GM18870 (cell line): ENCODE measurements around the gene SH3BP4.

Experiments
- ATAC-seq: cut with Tn5 transposase; IDR thresholded peaks from one replicate; pipeline ENCODE4 v1.9.1; 2021; ENCODE audit warnings: moderate library complexity; ENCODE audit not compliant: unreplicated experiment

The SH3BP4 gene

GRCh38 chr2:235034265-235035118 is 82.7 kb downstream of the SH3BP4 start:
- no peak for ATAC-seq

- ATAC-seq: no peak
Observed at GRCh38 chr2:235037604-235038166, 85.9 kb downstream of the SH3BP4 start.

- no peak for ATAC-seq
Observed at GRCh38 chr2:235041221-235041917, 89.6 kb downstream of the SH3BP4 start.

DNA sequence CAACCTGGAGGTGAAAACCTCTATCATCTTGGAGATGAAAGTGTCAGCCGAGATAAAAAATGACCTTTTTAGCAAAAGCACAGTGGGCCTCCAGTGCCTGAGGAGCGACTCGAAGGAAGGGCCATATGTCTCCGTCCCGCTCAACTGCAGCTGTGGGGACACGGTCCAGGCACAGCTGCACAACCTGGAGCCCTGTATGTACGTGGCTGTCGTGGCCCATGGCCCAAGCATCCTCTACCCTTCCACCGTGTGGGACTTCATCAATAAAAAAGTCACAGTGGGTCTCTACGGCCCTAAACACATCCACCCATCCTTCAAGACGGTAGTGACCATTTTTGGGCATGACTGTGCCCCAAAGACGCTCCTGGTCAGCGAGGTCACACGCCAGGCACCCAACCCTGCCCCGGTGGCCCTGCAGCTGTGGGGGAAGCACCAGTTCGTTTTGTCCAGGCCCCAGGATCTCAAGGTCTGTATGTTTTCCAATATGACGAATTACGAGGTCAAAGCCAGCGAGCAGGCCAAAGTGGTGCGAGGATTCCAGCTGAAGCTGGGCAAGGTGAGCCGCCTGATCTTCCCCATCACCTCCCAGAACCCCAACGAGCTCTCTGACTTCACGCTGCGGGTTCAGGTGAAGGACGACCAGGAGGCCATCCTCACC is 90.2 kb downstream of the SH3BP4 start:
- ATAC-seq: no peak

DNA sequence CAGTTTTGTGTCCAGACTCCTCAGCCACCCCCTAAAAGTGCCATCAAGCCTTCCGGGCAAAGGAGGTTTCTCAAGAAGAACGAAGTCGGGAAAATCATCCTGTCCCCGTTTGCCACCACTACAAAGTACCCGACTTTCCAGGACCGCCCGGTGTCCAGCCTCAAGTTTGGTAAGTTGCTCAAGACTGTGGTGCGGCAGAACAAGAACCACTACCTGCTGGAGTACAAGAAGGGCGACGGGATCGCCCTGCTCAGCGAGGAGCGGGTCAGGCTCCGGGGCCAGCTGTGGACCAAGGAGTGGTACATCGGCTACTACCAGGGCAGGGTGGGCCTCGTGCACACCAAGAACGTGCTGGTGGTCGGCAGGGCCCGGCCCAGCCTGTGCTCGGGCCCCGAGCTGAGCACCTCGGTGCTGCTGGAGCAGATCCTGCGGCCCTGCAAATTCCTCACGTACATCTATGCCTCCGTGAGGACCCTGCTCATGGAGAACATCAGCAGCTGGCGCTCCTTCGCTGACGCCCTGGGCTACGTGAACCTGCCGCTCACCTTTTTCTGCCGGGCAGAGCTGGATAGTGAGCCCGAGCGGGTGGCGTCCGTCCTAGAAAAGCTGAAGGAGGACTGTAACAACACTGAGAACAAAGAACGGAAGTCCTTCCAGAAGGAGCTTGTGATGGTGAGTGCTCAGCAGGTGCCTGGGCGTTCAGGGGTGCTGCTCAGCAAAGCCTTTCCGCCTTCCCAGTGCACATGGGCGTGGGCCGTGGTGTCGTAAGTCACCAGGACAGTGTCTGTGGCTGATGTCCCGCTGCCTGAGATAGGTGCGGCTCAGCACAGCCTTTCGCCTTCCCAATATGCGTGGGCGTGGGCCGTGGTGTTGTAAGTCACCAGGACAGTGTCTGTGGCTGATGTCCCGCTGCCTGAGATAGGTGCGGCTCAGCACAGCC is 91.0 kb downstream of the SH3BP4 start:
- no peak for ATAC-seq

- no peak for ATAC-seq
Observed at GRCh38 chr2:235043762-235044500, 92.1 kb downstream of the SH3BP4 start.

DNA sequence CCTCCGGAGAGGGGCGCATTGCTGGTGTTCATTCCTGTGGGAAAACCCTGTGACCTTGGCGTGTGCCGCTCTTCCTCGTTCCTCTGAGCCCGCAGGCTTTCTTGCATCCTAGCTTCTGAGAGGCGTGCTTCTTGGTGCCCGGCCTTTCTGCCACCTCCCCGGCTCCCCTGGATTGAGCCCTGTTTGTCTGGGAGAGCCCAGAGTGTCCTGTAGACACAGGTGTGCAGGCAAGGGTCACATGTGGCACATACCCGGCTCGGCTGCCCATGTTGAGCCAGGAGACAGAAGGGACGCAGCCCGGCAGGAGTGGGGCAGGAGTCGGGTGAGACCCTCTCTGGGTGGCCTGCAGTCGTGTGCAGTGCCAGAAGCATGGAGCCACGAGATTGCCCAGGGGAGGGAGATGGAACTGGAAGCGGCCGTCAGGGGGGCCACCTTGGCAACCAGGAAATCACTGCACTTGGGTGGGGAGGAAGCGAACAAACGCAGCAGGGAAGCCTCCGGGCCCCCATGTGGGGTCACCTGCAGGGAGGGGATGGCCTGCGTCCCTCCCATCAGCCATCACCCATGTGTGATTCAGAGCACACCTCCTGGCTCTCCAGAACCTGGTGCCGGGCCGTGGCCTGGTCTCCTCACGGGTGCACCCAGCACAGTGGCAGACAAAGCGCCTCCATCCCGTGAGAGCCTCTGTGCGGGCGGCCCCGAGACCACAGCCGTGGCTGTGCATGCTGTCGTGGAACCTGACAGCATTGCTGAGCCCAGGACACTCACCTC is 92.9 kb downstream of the SH3BP4 start:
- no peak for ATAC-seq

DNA sequence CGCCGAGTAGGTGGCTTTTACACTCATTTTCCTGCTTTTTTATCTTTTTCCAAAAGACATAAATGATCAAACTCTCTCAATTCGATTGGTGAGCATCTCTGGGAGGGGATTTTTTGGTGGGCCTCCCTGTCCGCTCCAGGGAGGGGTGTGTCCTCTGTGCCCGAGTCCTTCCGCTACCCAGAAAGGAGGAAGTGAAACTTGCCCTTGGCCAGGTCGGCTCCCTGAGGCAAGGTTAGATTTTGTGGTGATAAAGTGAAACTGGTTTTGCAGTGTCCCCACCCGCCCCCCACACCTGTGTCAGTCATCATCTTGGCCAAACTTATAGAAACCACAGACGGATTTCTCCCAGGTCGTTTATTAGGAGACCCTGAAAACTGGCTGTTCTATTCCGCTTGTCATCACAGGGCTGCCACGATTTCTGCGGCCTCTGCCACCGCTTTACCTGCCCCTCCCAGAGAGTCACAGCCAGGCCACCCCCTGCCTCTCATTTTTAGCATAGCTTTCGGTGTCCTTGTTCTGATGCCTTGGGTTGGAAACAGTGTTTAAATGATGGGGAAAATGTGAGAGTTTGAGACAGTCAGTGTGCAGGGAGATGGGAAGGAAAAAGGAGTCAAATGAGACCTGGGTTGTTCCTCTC is 93.6 kb downstream of the SH3BP4 start:
- peak; percentile 50 for ATAC-seq

GRCh38 chr2:235045973-235046343 is 94.1 kb downstream of the SH3BP4 start:
- no peak for ATAC-seq

GRCh38 chr2:235046589-235046988 is 94.8 kb downstream of the SH3BP4 start:
- no peak for ATAC-seq

- ATAC-seq: no peak
Observed at GRCh38 chr2:235047171-235048160, 95.6 kb downstream of the SH3BP4 start.

DNA sequence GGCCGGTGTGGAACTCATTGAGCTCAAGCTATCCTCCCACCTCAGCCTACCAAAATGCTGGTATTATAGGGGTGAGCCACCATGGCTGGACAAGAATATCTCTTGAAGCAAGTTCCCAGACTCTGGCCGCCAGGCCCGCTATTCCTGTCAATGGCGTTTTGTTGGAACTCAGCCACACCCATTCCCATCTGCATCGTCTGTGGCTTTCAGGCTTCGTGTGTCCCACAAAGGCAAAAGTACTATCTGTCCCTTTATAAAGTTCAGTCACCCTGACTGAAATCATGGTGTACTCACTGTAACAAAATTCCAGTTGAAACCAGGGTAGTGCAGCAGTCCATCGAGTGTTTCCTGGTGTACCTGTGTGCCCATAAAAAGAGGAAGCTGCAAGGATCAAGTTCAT is 96.7 kb downstream of the SH3BP4 start:
- no peak for ATAC-seq

- ATAC-seq: no peak
Observed at GRCh38 chr2:235049069-235049468, 97.3 kb downstream of the SH3BP4 start.

GRCh38 chr2:235049719-235050118 is 97.9 kb downstream of the SH3BP4 start:
- no peak for ATAC-seq

DNA sequence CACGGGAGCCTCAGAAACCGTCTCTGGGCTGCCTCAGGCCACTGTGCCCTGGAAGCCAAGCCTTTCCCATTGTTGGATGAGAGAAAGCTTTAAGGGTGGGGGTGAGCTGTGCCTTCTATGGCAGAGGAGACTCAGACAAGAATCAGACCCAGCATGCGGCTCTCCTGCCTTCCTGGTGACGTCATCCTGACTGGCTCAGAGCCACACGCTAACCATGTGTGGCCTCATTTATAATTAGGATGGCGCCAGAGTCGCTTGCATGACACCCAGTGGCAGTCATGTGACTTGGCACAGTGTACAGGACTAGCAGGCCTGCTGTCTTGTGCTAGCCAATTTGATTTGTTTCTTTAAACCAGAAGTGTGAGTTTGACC is 99.1 kb downstream of the SH3BP4 start:
- no peak for ATAC-seq

GRCh38 chr2:235051436-235052260 is 99.8 kb downstream of the SH3BP4 start:
- ATAC-seq: no peak
